SK-N-MC (cell line): ENCODE data around the gene NFIX.

Source experiments
- DNase-seq: peaks from one replicate; pipeline ENCODE4 v3.0.0-alpha.2; 2011; ENCODE audit warnings: low read depth, low spot score
- H3K27ac ChIP-seq: fragments of 200-600 bp; sonication (generic); 2 replicates; pipeline ENCODE4 v1.5.1; 2016; ENCODE audit warnings: mixed run types
- H3K36me3 ChIP-seq: fragments of 200-600 bp; sonication (generic); 2 replicates; pipeline ENCODE4 v1.6.1; 2017; ENCODE audit warnings: antibody characterized with exemption, low read length, mixed read lengths; ENCODE audit not compliant: insufficient read depth
- H3K4me3 ChIP-seq: fragments of 200-600 bp; sonication (generic); 2 replicates; pipeline ENCODE4 v1.5.1; 2016
- H3K9ac ChIP-seq: fragments of 200-600 bp; sonication (generic); 2 replicates; pipeline ENCODE4 v1.8.0; 2017; ENCODE audit warnings: mixed run types, mixed read lengths; ENCODE audit not compliant: insufficient read length
- H3K9me3 ChIP-seq: fragments of 200-600 bp; sonication (generic); 2 replicates; pipeline ENCODE4 v1.6.1; 2017; ENCODE audit warnings: low read depth, mild to moderate bottlenecking, antibody characterized with exemption, low read length, moderate library complexity, mixed read lengths
- EZH2 ChIP-seq: fragments of 200-600 bp; sonication (generic); IDR thresholded peaks from one replicate; pipeline ENCODE4 v1.6.1; 2017; ENCODE audit warnings: antibody characterized with exemption
- FOXP2 ChIP-seq: optimal IDR thresholded peaks from 2 replicates; pipeline ENCODE3; 2011; ENCODE audit warnings: mild to moderate bottlenecking, moderate library complexity; ENCODE audit not compliant: insufficient read depth; ENCODE audit errors: extremely low read length, control extremely low read depth
- POLR2AphosphoS5 ChIP-seq: IDR thresholded peaks from 2 replicates; pipeline ENCODE4 v1.6.1; 2012; ENCODE audit warnings: mild to moderate bottlenecking, low read depth, low read length, borderline replicate concordance

Gene NFIX

GRCh38 chr19:13119627-13120026 is 124.4 kb downstream of the NFIX start:
- H3K9me3 ChIP-seq = no peaks in the 10 kb centered on the region
- peak overlapping the region; percentile 92 for H3K4me3 ChIP-seq
- no peak for TF ChIP-seq POLR2AphosphoS5
- TF ChIP-seq FOXP2 = no peak
- TF ChIP-seq EZH2 = no peak
- no peak for DNase-seq
- H3K9ac ChIP-seq = peak overlapping the region; percentile 97
- peak overlapping the region; percentile 79 for H3K27ac ChIP-seq
- peaks cover 12% of the 10 kb centered on the region for H3K36me3 ChIP-seq

DNA sequence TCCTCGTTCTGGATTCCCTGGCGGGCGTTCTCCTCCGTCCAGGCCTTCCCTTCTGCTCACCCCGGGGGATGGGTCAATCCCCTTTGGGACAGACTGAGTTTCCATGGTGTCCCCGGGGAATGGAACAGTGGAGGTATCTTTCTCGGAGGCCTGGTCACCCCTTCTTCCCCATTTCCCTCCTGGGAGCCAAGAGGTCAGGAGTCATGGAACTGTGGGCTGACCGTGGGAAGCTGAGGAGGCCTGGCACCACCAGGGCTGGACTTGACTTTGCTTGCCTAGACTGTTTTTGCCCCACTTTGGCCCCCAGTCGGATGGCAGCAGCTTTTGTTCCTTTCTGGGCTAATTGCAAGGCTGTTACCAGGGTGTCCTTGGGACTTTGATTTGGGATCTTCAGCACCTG is 124.8 kb downstream of the NFIX start:
- Histone ChIP-seq H3K27ac (peak overlapping the region; percentile 79), H3K4me3 (peak overlapping the region; percentile 92), H3K9ac (peak overlapping the region; percentile 97), H3K36me3 (peaks cover 8% of the 10 kb centered on the region), H3K9me3 (no peaks in the 10 kb centered on the region)
- TF ChIP-seq POLR2AphosphoS5 (no peak), FOXP2 (no peak), EZH2 (no peak)
- no peak for DNase-seq

DNA sequence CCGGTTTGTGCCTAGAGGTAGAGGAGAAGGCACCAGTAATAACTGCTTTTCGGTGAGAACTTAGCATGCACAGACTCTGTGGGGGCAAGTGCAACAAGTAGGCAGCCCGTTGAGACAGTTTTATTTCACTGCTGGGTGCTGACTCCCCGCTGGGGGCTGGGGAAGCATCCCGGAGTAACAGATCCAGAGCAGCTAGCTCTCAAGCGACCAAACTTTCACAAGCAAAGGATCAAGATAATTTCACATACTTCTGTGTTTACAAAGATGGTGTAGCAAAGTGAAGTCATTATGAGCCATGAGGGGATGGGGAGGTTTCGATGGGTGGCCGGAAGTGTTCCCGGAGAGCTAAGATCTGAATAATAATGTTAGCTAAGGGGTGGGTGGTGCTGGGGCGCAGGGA is 125.5 kb downstream of the NFIX start:
- peak overlapping the region; percentile 48 for H3K9ac ChIP-seq
- peak; percentile 47 for DNase-seq
- TF ChIP-seq POLR2AphosphoS5 (0 out of 2 replicates have a peak, but pooled peaks have one; percentile 15), EZH2 (no peak), FOXP2 (no peak)
- H3K4me3 ChIP-seq = peak overlapping the region; percentile 92
- H3K9me3 ChIP-seq = no peaks in the 10 kb centered on the region
- H3K36me3 ChIP-seq = peaks cover 5% of the 10 kb centered on the region; the same call in 1 of the 2 replicates
- H3K27ac ChIP-seq = peak overlapping the region; percentile 79

- TF ChIP-seq POLR2AphosphoS5 (no peak), FOXP2 (no peak), EZH2 (no peak)
- Histone ChIP-seq H3K9ac (no peak overlapping the region), H3K36me3 (peaks cover 10% of the 10 kb centered on the region; the same call in 1 of the 2 replicates), H3K4me3 (peak overlapping the region; percentile 92; the same call in 1 of the 2 replicates), H3K27ac (peak overlapping the region; percentile 79), H3K9me3 (no peaks in the 10 kb centered on the region)
- DNase-seq = no peak
Measured at GRCh38 chr19:13121551-13122274, 126.4 kb downstream of the NFIX start.

GRCh38 chr19:13122275-13122878 is 127.1 kb downstream of the NFIX start:
- Histone ChIP-seq H3K36me3 (peaks cover 10% of the 10 kb centered on the region; the same call in 1 of the 2 replicates), H3K4me3 (no peak overlapping the region), H3K9ac (no peak overlapping the region), H3K9me3 (no peaks in the 10 kb centered on the region), H3K27ac (no peak overlapping the region)
- no peak for TF ChIP-seq EZH2
- TF ChIP-seq POLR2AphosphoS5 = no peak
- TF ChIP-seq FOXP2 = no peak
- no peak for DNase-seq

- no peaks in the 10 kb centered on the region for H3K9me3 ChIP-seq
- no peak for DNase-seq
- peaks cover 10% of the 10 kb centered on the region; the same call in 1 of the 2 replicates for H3K36me3 ChIP-seq
- no peak overlapping the region for H3K27ac ChIP-seq
- no peak overlapping the region for H3K9ac ChIP-seq
- no peak for TF ChIP-seq EZH2
- TF ChIP-seq FOXP2 = no peak
- no peak for TF ChIP-seq POLR2AphosphoS5
- H3K4me3 ChIP-seq = no peak overlapping the region
Measured at GRCh38 chr19:13122980-13123957, 128.0 kb downstream of the NFIX start.

- Histone ChIP-seq H3K9ac (no peak overlapping the region), H3K36me3 (peaks cover 6% of the 10 kb centered on the region; the same call in 1 of the 2 replicates), H3K4me3 (no peak overlapping the region), H3K27ac (no peak overlapping the region), H3K9me3 (no peaks in the 10 kb centered on the region)
- no peak for DNase-seq
- TF ChIP-seq EZH2 (no peak), FOXP2 (no peak), POLR2AphosphoS5 (no peak)
Measured at GRCh38 chr19:13127051-13127450, 131.8 kb downstream of the NFIX start.
